Gastroesophageal sphincter (tissue), 4 donors: ENCODE data around the gene CPAMD8. TPM values are rescaled to one million over a fixed set of nuclear protein-coding genes. Genes with fewer than 3 reads are reported as not detected.

ENCODE experiments used
- ATAC-seq: fragments of 150-250 bp; one replicate; pipeline ENCODE4 v1.9.1; 2016; ENCODE audit warnings: mild to moderate bottlenecking, moderate library complexity
- H3K27ac ChIP-seq, 4 donors: fragments of 200-600 bp; sonication (generic) in 3 of 4; 1 replicate in 3 of 4; 2 replicates in 1 of 4; pipeline ENCODE4 v1.5.1; 2016 to 2019
- H3K27me3 ChIP-seq: fragments of 200-600 bp; sonication (generic); one replicate; pipeline ENCODE4 v1.5.1; 2019
- H3K36me3 ChIP-seq, 2 donors: fragments of 200-600 bp; sonication (generic); one replicate each; pipeline ENCODE4 v1.5.1; 2019; ENCODE audit warnings: control low read depth in 1 of 2
- H3K4me1 ChIP-seq, 3 donors: fragments of 200-600 bp; sonication (generic); 1 replicate in 2 of 3; 2 replicates in 1 of 3; pipeline ENCODE4 v1.5.1; 2016 to 2019; ENCODE audit warnings: control low read depth in 2 of 3
- H3K4me3 ChIP-seq, 2 donors: fragments of 200-600 bp; sonication (generic); one replicate each; pipeline ENCODE4 v1.5.1; 2019; ENCODE audit warnings: mild to moderate bottlenecking in 1 of 2, moderate library complexity in 1 of 2
- H3K9me3 ChIP-seq, 3 donors: fragments of 200-600 bp; sonication (generic); one replicate each; pipeline ENCODE4 v1.5.1; 2017 to 2019; ENCODE audit warnings: control low read depth in 2 of 3
- CTCF ChIP-seq, 4 experiments: fragments of 200-600 bp in 2 of 4; fragments of 450-650 bp in 2 of 4; sonication (generic) in 1 of 4; IDR thresholded peaks; one replicate each; pipeline ENCODE4 v1.5.1; 2017 to 2019; ENCODE audit warnings: antibody characterized with exemption in 4 of 4, mild to moderate bottlenecking in 2 of 4, moderate library complexity in 2 of 4
- EP300 ChIP-seq: sonication (generic); formaldehyde crosslinking; IDR thresholded peaks from one replicate; pipeline ENCODE4 v1.6.1; 2017; ENCODE audit warnings: antibody characterized with exemption, mild to moderate bottlenecking
- POLR2A ChIP-seq, 2 donors: fragments of 450-650 bp; IDR thresholded peaks; one replicate each; pipeline ENCODE4 v1.6.1; 2017; ENCODE audit warnings: antibody characterized with exemption in 2 of 2, mild to moderate bottlenecking in 2 of 2, moderate library complexity in 1 of 2
- POLR2AphosphoS5 ChIP-seq: sonication (generic); formaldehyde crosslinking; IDR thresholded peaks from one replicate; pipeline ENCODE4 v1.6.1; 2017; ENCODE audit warnings: antibody characterized with exemption
- WGBS, 2 donors: methylation state at CpG; one replicate each; pipeline ENCODE4 v1.1.5; 2018; ENCODE audit warnings: low coverage in 1 of 2; 5-methylcytosine and 5-hydroxymethylcytosine counted together
- total RNA-seq, 4 donors: library from RNA; depleted of rRNA; stranded (reverse); fragments of >200 nt; gene quantifications; one replicate each; pipeline ENCODE4 v1.1.0, GENCODE V29; 2016

CPAMD8 gene
- total RNA-seq, 4 donors from 2014 or later, result 6.9 to 12.0 (median 9.2) TPM

DNA sequence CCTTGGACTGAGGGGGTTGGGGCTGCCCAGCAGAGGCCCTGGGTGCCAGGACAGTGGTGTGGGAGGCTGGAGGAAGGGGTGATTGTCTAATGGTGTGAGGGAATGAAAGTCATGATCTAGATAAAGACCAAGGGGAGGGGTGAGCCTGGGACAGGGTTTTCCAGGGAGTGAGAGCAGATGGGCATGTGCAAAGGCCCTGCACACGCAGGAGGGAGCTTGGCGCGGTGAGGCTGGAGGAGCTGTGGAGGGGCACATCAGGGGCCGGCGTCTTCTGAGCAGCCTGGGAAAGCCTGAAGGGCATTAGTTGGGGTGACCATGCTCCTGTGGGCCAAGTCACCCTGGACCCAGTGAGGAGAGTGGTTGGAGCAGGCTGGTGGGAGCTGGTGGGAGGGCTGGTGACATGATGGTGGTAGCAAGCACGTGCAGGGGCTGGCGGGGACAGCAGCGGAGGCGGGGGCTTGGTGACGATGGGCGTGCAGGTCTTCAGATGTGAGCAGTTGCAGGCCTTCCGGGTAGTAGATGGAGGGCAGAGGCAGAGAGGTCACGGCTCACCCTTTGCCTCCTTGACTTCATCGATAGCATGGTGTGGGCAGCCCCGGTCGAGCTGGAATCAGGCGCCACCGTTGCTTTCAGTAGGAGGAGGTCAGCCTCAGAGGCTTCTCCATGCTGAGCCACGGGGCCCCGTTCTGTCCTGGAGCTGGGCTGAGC lies 158.0 kb downstream of the CPAMD8 start:
- Histone ChIP-seq H3K27ac (no peak overlapping the region), H3K36me3 (peaks cover 0 to 100% of the 10 kb centered on the region in 2 donors), H3K27me3 (no peaks in the 10 kb centered on the region), H3K4me3 (no peak overlapping the region), H3K9me3 (no peaks in the 10 kb centered on the region), H3K4me1 (peaks cover 0 to 10% (median 0%) of the 10 kb centered on the region in 3 donors)
- TF ChIP-seq CTCF (IDR thresholded peaks at IDR 0.05) (no peak), POLR2A (IDR thresholded peaks at IDR 0.05) (no peak), EP300 (no peak), POLR2AphosphoS5 (no peak)
- no peak for ATAC-seq
- 93% methylated on average over 12 of the region's 20 CpGs; no CpG with 5 or more reads in 1 of the 2 donors for WGBS, 2 donors

DNA sequence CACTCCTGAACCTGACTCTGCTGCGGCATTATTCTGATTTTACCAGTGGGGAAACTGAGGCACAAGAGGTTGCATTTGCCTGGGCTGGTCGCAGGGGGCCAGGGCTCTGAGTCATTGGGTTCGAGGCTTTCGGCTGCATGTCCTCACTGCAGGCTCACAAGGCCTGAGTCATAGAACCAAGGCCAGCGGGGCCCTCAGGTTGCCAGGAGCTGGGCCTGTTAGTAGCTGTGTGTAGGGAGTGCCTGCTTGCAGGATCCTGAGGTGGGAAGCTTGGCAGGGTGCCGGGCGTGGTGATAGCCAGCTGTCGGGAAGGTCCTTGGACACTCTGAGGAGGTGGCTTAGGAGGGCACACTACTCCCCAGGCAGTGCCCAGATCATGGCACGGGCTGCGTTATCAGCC lies 159.4 kb downstream of the CPAMD8 start:
- no peak overlapping the region for H3K4me3 ChIP-seq
- H3K9me3 ChIP-seq, result no peaks in the 10 kb centered on the region
- H3K4me1 ChIP-seq, result no peaks in the 10 kb centered on the region
- no peak for TF ChIP-seq POLR2A (IDR thresholded peaks at IDR 0.05)
- no peak for TF ChIP-seq EP300
- no peak for TF ChIP-seq CTCF (IDR thresholded peaks at IDR 0.05)
- TF ChIP-seq POLR2AphosphoS5, result no peak
- H3K36me3 ChIP-seq, result peaks cover 0 to 100% of the 10 kb centered on the region in 2 donors
- H3K27me3 ChIP-seq, result no peaks in the 10 kb centered on the region
- no peak overlapping the region for H3K27ac ChIP-seq
- WGBS, 2 donors, result 92% methylated on average over 2 of the region's 10 CpGs; no CpG with 5 or more reads in 1 of the 2 donors
- no peak for ATAC-seq

GRCh38 chr19:16862826-16863415 lies 163.7 kb downstream of the CPAMD8 start:
- Histone ChIP-seq H3K4me3 (no peak overlapping the region), H3K36me3 (peaks cover 0 to 98% of the 10 kb centered on the region in 2 donors), H3K27ac (no peak overlapping the region), H3K27me3 (no peaks in the 10 kb centered on the region), H3K4me1 (no peaks in the 10 kb centered on the region), H3K9me3 (no peaks in the 10 kb centered on the region)
- 84 to 97% methylated on average over 6 to 10 of the region's 10 CpGs for WGBS, 2 donors
- TF ChIP-seq POLR2AphosphoS5 (no peak), EP300 (no peak), CTCF (IDR thresholded peaks at IDR 0.05) (no peak), POLR2A (IDR thresholded peaks at IDR 0.05) (no peak)
- ATAC-seq, result no peak

DNA sequence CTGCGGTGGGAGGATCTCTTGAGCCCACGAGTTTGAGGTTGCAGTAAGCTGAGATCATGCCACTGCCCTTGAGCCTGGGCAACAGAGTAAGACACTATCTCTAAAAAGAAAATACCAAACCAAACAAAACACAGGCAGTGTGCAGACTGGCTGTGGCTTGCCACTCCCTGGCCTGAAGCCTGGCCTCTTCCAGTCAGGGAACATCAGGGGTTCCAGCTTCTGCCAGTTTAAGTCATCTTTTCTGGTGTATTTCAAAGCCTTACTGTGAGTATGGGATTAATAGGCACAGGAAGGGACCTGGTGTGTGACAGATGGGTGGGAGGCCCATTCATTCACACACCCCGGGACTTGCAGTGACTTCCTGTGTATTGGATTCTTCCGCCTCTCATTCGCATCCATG lies 164.8 kb downstream of the CPAMD8 start:
- WGBS, 2 donors, result 89 to 92% methylated on average over 4 to 5 of the region's 5 CpGs
- no peak for TF ChIP-seq POLR2AphosphoS5
- TF ChIP-seq POLR2A (IDR thresholded peaks at IDR 0.05), result no peak
- no peak for TF ChIP-seq EP300
- no peak for TF ChIP-seq CTCF (IDR thresholded peaks at IDR 0.05)
- H3K9me3 ChIP-seq, result no peaks in the 10 kb centered on the region
- no peaks in the 10 kb centered on the region for H3K27me3 ChIP-seq
- no peak overlapping the region for H3K27ac ChIP-seq
- peaks cover 0 to 98% of the 10 kb centered on the region in 2 donors for H3K36me3 ChIP-seq
- ATAC-seq, result no peak
- no peak overlapping the region for H3K4me3 ChIP-seq
- H3K4me1 ChIP-seq, result peaks cover 0 to 4% (median 0%) of the 10 kb centered on the region in 3 donors

DNA sequence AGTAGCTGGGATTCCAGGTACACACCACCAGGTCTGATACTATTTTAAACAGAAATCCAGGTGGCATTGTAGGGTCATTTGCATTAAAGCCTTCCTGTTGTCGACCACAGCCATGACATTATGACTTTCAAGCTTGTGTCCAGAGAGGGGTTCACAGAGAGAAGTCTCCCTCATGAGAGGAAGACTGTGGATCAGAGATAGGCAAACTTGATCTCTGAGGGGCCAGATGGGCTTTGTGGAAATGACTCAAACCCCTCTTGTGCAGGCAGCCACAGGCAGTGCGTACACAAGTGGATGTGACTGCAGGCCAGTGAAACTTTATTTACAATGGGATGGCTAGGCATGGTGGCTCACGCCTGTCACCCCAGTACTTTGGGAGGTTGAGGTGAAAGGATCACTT lies 165.6 kb downstream of the CPAMD8 start:
- WGBS, 2 donors, result no CpG with 5 or more reads among the region's 3 CpGs
- H3K36me3 ChIP-seq, result peaks cover 0 to 98% of the 10 kb centered on the region in 2 donors
- TF ChIP-seq POLR2AphosphoS5 (no peak), CTCF (IDR thresholded peaks at IDR 0.05) (no peak), POLR2A (IDR thresholded peaks at IDR 0.05) (no peak), EP300 (no peak)
- ATAC-seq, result no peak
- H3K4me1 ChIP-seq, result peaks cover 0 to 5% (median 0%) of the 10 kb centered on the region in 3 donors
- no peak overlapping the region for H3K27ac ChIP-seq
- no peak overlapping the region for H3K4me3 ChIP-seq
- H3K9me3 ChIP-seq, result no peaks in the 10 kb centered on the region
- H3K27me3 ChIP-seq, result no peaks in the 10 kb centered on the region
